Activated CD4-positive, alpha-beta T cell treated with anti-CD3 and anti-CD28 coated beads, Interleukin-2, Interleukin-4, amounts not matched to agents 100 ng/mL and 50 ng/mL, durations not matched to agents 16 hours and 8 hours (primary cell): ENCODE results near the gene SLX9.

Source experiments
- DNase-seq: peaks from one replicate; pipeline ENCODE4 v3.0.0-alpha.2; 2020; ENCODE audit warnings: low spot score

The SLX9 gene

GRCh38 chr21:44977616-44978340 is 37.9 kb downstream of the SLX9 start:
- DNase-seq, result no peak

DNA sequence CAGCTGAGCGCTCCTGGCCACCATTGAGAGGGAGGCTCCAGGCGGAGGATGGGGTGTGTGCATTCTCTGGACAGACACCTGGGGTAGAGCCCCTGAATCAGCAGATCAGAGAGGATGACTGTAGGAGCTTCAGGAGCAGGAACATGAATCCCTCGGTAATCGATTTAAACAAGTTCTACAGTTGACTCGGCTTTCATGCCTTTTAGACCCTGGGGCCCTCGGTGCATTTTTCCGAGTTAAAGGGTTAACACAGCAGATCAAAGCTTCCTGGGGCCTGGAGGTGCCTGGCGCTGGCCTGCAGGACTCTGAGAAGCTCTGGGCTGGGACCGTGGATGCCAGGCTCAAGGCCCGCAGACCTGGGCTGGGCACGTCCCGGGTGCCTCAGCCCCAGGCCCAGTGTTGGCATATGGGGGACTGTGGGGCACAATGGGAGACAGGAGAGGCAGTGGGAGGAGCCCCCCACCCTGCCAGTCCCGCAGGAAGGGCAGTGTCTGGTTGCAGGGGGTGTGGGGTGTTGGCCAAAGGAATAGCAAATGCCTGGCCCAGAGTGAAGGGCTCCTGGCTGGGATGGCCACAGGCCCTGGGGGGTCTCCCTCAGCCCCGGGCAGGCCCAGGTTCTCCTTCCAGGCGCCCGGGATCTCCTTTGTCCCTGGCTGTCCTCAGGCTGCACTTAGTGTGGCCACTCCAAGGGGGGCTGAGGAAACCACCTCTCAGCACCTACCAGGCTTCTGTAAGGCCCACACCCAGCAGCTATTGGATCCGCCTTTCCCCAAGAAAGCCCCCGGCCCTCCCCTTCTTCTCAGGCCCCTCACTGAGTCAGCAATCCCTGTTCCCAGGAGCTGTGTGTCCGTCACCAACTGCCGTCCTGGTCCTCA is 40.1 kb downstream of the SLX9 start:
- DNase-seq, result no peak

GRCh38 chr21:44980562-44981489 is 41.0 kb downstream of the SLX9 start:
- no peak for DNase-seq

DNA sequence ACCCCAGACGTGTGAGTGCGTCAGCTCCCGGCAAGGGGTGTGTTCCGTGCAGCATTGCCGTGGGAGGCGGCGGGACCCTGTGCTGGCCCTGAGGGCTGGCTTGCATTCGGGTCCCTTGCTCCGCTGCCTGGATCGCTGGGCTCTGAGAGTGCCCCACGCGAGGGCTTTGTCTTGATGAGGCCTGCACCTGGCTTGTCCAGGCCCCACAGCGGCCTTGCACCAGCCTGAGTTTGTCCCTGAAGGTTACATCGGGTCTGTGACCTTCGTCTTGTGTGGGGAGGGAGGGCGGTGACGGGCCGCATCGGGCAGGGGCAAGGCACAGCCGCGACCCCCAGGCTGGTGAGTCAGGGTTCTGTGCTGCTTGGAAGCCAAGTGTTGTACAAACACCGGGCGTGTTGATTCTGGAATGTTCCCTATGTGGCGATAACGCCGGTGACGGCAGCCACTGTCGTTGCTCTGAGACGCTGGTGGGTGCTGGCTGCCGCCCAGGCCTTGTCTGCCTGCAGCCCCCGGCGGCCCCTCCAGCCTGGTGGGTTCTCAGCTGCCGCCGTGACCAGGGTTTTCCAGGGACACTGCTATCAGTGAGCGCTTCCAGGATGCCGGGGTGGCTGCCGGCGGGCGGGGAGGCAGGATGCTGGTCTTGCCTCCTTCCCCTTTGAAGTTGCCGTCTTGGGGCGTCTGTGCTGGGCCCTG is 42.9 kb downstream of the SLX9 start:
- no peak for DNase-seq

GRCh38 chr21:44983421-44984206 is 43.8 kb downstream of the SLX9 start:
- no peak for DNase-seq

GRCh38 chr21:44984428-44984791 is 44.6 kb downstream of the SLX9 start:
- no peak for DNase-seq

- DNase-seq, result no peak
These were observed 45.1 kb downstream of the SLX9 start for GRCh38 chr21:44984792-44985440.

- DNase-seq, result no peak
These were observed 45.9 kb downstream of the SLX9 start for GRCh38 chr21:44985441-44986401.

- DNase-seq, result no peak
These were observed 46.9 kb downstream of the SLX9 start for GRCh38 chr21:44986471-44987291.

GRCh38 chr21:44987301-44987885 is 47.6 kb downstream of the SLX9 start:
- DNase-seq, result no peak

- no peak for DNase-seq
These were observed 48.2 kb downstream of the SLX9 start for GRCh38 chr21:44987886-44988606.

DNA sequence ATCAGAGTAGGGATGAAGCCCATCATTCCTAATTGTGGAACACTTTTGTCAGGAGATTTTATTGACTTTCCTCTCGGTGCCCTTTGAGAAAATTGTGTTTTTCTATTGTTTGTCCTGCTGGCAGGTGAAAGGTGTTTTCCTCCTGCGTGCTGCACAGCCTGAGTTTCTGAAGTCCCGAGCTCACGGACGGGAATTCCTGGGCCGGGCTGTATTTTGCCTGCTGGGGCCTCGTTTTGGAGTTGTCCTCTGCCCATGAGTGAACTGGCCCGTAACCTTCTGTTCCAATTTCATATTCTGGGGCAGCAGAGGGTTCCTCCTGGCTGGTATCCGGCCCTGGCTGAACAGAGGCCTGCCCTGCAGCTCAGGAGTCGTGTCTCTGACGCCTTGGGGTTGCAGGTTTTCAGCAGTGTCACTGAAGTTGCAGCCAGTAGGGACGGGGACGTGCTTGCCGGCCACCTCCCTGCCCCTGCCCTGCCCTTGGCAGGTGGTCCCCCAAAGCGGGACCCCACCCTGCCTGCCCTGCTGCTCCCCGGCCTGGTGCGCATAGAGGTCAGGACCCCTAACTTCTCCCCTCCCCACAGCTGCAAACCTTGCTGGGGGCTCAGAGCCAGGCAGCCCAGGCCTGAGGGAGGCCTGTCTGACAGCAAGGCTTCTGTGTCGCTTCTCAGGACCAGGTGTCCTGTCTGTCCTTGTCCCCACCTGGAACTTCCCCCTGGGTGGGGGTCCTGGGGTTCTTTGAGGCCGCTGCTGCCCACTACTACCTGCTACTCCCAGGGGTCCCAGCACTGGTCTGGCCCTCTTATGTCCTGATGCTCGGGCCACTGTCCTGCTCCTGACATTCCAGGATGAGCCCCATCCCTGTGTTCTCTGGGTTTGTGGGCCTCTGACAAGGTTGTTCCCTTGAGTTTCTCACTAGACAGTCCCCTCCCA is 49.0 kb downstream of the SLX9 start:
- no peak for DNase-seq

DNA sequence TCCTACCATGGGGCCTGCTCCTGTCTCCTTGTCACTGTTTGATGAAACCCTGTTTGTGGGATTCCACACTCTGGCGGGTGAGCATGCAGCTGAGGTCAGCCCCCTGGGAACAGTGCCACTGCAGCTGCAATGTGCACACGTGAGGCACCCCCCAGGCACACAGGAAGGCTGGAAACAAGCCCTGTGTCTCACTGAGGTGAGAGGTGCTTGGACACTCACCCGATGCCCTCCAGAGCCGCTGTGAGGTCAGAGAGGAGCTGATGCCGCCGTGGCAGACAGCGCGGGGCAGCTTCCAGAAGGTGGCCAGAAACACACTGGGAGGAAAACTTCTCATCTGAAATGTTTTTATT is 49.7 kb downstream of the SLX9 start:
- no peak for DNase-seq

DNA sequence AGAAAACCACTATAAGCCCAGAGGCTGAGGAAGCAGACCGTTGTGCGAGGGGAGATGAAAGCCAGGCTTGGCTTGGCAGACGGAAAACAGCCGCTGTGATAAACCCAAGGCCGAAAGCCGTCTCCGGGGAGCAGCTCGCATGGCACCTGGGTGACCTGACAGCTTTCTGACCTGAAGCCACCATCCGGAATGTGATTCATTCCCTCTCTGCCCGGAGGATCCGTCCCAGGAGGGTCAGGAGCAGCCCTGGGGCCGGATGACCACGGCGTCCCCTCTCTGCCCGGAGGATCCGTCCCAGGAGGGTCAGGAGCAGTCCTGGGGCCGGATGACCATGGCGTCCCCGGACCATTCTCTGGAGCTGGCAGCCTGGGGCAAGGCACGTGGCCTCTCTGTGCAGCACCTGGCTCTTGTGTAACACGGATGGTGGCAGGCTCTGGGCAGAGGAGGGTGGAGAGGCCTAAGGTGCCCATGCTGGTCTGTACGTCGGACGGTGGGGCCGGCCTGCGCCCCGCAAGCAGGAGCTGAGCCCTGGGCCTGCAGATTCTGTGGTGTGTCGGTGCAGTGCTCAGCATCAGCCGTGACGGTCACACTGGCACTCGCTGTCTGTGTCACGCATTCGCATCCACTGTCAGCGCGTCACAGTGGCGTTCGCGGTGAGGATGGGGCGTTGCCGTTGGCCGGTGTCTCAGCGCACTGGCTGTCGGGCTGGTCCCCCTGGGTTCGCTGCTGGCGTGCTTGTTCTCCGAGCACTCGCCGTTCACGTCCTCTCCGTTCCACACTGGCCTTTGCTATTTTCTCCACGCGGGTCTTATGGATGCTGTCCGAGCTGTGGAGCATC is 50.3 kb downstream of the SLX9 start:
- no peak for DNase-seq

GRCh38 chr21:44990921-44991320 is 51.1 kb downstream of the SLX9 start:
- DNase-seq, result no peak
